ENCODE results near the gene PHF19.
A peak's percentile ranks its signal among the peaks of the same experiment; 100 is the strongest.

Gene PHF19

DNA sequence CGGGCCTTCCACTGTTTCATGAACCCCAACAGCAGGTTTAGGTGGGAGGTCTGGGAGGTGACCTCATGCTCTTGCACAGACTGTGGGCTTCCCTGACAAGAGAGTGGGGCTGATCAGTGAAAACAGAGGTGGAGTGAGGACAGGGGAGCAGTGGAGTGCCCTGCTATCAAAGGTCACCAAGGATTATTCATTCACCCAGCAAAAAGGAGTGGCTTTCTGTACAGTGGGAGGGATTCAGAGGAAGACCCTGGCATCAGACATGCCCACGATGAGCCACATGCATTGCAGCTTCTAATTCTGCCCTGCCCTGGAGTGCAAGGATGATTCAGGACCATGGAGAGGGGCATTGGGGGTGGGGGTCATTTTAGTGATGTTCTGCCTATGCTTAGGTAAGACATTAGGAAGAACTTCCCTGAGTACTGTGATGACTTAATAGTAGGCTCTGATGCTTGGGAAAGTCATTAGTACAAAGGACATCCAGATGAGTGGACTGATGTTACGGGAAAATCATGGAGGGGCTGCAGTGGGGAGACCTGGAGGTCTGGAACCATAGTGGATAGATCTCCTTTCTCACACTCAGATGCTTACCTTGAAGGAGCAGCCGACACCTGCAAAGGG lies 36.8 kb upstream of the PHF19 start:
- DNase-seq (ENCODE audit: low read depth), result no peak

DNA sequence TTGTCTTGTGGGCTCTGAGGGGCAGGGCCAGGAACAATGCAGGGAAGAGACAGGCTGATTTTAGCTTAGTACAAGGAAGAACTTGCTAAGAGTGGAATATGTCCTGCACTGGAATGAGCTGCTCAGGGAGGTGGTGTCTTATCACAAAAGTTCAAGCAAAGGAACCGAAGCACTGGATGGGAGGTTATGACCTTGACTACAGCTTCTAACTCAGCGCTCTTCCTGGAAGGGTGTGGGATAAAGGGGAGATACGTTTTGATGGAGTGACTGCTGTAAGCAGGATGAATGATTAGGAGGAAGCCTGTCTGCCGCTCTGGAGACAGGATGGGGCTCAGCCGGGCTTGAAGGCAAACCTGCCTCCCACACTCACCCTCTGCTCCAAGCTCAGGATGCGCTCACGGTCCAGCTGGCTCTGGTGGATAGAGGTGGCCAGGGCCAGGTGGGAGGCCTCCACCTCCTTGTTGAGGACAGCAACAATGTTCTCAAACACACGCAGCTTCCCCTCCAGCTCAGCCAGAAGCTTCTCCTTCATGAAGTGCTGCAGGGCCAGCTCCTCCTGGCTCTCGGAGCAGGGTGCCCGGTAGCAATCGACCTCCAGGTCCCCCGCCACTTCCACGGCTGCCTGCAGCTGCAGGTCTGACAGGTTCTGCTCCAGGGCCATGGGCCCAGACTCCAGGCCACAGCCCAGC lies 36.1 kb upstream of the PHF19 start:
- no peak for DNase-seq (ENCODE audit: low read depth)

DNA sequence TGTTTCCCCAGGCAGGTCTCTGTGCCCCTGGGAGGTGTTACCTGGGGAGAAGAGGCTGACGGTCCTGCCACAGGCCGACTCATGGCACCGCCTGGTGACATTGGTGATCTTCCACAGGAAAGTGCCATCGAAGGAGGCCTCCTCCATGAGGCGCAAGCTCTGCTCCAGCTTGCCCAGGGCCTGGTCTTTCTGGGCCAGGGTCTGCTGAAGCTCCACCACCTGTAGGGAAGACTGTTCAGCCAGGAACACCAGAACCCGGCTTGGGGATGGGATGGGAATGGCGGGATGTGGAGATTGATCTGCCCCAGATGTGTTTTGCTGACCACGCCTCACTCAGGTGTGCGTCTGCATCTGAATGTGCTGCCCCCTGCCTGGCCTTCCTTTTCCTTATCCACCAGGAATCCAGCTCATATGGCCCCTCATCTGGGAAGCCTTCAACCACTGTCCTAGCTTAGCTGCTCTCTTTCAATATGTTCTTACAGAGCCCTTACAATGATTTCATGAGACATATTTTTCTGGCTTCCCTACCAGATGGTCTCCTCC lies 34.4 kb upstream of the PHF19 start:
- DNase-seq (ENCODE audit: low read depth), result no peak

DNA sequence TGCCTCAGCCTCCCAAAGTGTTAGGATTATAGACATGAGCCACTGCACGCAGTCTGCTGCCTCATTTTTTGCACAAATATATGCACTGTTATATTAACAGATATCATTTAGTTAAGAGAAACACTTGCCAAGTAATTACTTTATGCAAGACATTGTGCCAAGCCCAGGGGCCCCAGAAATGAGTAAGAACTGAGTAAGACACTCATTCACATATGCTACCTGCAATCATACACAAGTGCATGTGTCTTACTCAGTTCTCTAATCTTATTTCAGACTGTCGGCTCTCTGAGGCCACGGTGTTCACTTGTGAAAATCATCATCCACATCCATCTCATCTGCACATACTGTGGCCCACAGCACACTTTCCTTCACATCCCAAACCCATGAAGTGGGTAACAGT lies 33.7 kb upstream of the PHF19 start:
- DNase-seq (ENCODE audit: low read depth), result no peak

DNA sequence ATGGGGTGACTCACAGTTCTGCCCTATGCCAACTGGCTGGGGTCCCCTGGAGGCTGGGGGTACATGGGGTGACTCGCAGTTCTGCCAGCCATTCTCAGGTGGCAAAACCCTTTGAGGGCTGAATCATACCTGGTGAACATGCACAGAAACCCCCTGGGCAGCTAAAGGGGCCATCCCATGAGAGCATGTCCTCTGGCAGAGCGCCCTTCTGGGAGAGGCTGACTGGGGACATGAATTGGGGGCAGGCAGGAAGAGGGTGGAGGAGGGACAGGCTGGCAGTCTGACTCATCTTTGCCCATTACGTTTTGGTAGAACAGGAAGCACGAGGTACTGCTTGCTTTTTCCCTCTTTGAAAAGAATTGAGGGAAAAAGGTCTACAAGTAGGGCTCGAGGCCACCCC lies 32.9 kb upstream of the PHF19 start:
- DNase-seq (ENCODE audit: low read depth), result no peak

DNA sequence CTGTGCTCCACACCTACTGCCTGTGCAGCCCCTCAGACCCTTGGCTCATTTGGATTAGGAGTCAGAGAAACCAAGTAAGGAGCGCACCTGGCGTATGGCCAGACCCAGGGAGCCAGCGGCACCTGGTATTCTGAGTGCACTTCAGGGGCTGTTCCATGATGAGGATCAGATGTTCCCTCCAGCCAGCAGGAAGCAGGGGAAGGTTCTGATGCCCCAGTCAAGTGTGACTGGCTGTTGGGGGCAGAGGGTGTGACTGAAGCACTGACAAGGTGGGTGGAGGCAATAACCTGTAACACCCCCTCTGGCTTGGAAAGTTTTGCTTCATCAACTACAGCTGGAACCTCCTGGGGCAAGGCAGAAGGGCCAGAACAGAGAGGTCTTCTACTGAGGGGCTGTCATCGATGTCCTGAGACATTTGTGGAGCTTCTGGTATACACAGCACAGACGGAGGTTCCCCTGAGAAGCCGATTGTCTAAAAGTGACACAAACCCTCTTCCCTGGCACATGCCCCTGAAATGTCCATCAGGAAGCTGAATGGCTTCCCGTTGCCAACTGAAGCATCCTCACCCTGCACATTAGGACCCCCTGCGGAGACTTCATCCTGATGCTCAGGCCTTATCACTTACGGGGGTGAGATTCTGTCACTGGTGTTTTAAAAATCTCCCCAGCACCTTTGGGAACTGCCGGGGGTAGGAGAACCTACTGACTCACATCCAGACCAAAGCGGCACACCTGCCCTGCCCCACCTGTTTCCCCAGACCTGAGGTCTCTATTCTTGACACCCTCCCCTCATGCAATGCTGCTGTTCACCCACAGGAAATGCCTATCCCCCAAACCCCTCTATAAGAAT lies 28.6 kb upstream of the PHF19 start:
- DNase-seq (ENCODE audit: low read depth), result no peak

DNA sequence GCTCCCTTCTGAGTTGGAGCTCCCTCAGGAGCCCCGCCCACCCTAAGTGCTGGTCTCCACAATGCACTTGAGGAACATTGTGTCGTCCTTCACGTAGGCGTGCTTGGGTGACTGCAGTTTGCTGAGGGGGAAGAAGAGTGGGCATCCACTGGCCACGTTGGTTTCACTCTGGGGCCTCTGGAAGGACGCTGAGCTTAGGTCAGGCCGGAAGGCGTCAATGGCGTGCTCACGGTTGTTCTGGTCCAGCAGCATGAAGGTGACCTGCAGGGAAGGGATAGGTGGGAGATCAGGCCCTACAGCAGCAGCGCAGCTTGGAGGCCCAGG lies 28.0 kb upstream of the PHF19 start:
- DNase-seq (ENCODE audit: low read depth), result no peak

DNA sequence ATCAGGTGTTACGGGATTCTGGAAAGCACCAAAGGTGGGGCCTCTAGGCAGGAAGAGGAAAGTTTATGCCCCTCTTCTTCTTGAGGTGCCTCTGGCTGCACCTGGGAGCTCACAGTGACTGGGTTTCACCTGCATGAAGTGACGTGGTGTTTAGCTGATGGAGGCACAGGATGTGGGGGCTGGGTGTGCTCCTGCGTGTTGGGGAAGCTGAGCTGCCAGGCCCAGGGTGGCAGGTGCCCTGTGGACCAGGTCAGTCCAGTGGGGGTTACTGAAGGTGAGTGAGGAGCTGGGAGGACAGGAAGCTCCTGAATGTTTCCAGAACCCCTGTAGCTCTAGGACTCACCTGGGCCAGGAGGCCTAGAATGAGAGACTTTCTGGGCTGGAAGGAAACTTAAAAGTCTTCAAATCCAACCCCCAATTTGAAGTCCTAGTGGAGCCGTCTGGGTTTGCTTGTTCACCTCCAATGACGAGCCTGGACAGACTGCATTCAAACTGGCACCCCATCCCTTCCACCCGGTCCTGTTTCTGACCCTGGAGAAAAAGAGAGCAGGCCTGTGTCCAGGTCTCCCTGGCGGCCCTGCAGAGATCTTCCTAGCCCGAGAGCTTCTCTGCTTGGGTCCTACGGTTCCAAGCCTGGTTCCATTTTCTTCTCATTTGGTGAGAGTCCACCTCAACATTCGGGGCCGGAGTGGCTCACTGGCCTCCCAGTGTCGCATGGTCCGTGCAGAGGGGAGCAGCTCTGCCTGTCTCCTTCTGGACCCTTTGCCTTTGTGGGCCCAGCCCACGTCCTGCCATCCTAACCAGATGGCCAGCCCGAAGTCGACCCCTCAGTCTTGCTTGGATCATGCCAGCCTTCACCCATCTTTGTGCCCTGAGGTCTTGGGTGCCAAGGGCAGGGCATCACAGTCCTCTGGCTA lies 27.3 kb upstream of the PHF19 start:
- DNase-seq (ENCODE audit: low read depth), result no peak

DNA sequence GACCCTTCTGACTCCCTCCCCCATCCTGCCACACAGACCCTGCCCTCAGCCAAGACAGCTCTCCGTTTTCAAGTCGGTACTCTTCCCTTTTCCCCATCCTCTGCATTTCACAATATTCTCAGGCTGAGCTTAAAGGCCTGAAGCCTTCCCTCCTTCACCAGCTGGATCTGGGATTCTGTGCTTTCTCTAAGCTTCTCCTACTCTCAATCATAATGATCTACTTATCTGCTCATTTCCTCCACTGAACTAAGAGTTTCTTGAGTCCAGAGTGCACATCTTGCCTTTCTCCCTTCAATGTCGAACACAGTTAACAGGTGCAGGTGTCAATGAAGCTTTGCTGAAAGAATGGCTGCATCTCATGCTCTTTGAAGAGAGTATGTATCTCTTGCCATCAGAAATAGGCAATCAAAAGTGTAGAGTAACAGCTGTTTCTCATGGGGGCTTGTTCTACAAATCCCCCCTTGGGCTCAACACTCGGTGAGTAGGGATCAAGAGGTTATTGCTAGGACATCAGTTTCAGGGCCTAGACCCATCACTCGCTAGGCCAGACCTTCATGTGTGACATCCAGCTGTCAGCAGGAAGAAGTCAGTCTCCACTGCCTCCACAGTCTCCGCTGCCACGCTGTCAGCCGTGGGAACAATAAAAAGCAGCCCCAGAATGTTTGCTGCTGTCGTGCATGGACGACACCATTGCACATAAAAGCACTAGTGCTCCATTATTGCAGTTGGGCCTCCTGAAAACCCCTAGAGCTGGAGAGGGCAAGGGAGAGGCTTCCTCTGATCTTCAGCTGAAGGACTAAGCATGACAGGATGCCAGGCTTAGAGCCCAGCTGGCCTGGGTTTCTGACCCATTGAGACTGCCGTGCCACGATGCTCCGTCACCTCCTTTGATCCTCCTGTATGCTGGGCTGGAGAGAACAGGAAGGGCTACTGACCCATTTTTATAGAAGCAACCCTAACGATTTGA lies 25.9 kb upstream of the PHF19 start:
- no peak for DNase-seq (ENCODE audit: low read depth)

DNA sequence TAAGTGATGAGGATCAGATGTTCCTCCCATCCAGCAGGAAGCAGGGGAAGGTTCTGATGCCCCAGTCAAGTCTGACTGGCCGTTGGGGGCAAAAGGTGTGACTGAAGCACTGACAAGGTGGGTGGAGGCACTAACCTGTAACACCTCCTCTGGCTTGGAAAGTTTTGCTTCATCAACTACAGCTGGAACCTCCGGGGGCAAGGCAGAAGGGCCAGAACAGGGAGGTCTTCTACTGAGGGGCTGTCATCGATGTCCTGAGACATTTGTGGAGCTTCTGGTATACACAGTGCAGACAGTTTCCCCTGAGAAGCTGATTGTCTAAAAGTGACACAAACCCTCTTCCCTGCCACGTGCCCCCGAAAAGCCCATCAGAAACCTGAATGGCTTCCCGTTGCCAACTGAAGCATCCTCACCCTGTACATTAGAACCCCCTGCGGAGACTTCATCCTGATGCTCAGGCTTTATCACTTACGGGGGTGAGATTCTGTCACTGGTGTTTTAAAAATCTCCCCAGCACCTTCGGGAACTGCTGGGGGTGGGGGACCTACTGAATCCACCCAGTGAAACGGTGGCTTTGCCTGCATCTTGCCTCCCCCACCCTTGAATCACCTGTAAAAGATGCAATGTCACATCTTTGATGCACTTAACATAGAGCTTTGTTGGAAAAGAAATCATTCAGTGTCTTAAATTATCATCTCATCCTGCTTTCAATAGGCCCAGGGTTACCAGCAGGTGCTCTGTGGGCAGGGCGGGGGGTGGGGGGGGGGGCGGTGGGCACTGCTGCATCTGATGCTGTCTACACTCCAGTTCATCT lies 25.0 kb upstream of the PHF19 start:
- no peak for DNase-seq (ENCODE audit: low read depth)

DNA sequence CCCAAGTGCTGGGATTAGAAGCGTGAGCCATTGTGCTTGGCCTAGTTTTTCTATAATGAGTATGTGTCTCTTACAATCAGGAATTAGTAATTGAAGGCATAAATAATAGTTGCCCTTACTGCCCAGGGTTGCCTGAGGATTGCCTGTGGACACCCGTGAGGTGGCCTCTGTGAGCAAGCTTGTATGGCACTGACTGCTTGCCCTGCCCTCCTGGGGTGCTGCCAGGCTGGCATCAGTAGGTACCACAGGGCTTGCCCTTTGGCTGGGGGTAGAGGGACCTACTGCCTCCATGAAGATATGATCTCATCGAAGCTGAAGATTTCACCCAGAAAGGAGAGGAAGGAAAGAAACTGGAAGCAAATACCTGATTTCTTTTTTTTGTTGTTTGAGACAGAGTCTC lies 23.8 kb upstream of the PHF19 start:
- DNase-seq (ENCODE audit: low read depth), result no peak

DNA sequence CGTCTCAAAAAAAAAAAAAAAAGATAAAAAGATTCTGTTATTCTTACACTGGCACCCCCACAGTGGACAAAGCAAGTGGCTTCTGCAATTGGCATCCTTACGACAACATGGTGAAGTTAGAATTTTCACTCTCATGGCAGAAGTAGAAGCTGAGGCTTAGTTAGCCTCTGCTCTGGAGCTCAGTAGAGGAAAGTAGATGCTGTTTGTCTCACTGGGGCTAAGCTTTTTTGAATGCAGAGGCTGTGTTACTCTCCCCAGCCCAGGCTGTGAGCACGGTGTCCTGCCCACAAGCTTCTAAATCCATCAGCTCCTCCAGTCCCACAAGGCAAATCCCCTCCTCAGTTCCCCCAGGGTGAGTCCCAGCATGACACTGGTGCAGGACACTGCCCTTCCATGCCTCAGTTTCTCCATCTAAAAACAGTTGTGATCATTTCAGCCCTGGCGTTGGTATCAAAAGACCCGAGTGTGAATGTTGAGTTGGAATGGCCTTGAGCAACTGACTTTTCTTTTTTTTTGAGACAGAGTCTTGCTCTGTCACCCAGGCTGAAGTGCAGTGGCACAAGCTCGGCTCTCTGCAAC lies 22.6 kb upstream of the PHF19 start:
- DNase-seq (ENCODE audit: low read depth), result no peak

DNA sequence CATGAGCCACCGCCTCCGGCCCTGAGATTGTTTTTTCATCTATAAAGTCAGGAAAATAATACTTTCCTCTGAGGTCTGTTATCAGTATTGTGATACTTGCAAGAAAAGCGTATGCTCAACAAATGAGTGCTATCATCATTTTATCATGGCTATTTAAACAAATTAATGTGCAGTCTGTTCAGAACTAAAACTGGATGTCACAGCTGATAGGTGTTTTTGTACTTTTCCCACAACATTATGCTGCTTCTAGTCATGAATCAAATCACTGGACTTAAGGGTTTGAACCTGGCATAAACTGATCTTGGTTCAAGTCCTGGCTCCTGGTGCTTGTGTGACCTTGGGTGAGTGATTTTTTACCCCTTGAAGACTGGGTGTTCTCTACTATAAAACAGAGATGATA lies 21.4 kb upstream of the PHF19 start:
- DNase-seq (ENCODE audit: low read depth), result no peak

DNA sequence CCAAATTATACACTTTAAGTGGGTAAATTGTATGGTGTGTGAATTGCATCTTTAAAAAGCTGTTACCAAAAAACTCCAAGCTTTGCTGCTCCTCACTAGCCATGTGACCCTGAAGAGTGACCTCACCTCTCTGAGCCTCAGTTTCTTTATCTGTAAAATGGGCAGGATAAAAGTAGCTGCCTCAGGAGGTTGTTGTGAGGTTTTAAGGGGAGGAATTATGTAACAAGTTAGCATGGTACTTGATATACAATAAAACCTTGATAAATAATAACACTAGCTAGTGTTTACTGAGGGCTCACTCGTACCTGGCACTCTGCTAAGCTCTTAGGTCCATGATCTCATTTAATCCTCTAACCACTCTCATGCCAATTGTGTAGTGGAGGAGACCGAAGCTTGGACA lies 19.0 kb upstream of the PHF19 start:
- DNase-seq (ENCODE audit: low read depth), result no peak

DNA sequence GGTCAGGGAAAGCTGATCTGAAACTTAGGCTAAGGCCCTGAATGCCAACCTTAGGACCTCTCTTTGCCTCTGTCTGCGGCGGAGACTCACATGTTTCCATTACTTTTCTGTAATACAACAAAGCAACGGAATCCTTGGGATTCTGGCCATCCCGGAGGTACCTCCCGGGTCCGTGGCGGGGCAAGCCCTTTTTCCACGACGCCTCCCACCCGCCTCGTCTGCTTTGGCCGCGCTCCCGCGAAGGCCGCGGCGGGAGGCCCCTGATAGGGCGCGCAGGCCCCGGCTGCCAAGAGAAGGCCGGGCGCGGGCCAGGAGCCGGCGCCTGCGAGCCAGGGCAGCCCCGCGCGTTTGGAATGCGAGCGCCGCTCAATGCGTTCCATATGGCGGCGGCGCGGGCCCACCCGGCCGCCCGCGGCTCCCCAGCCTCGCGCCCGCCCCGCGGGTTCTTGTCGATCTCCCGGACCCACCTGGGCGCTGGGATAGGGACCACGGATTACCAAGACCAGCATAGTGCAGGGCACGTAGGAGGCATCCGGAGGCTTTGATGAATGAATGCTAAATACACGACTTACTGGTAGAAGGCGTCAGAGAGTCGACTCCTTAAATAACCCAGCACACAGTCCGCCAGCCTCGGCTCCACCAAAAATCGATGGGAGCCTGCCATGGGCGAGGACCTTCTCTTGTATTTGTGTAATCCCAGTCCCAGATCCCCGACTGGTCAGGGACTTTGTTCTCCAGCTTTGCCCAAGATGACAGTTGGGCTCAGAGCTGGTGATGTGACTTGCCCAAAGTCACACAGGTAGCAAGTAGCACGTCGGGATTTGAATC lies 17.5 kb upstream of the PHF19 start:
- DNase-seq (ENCODE audit: low read depth), result no peak

DNA sequence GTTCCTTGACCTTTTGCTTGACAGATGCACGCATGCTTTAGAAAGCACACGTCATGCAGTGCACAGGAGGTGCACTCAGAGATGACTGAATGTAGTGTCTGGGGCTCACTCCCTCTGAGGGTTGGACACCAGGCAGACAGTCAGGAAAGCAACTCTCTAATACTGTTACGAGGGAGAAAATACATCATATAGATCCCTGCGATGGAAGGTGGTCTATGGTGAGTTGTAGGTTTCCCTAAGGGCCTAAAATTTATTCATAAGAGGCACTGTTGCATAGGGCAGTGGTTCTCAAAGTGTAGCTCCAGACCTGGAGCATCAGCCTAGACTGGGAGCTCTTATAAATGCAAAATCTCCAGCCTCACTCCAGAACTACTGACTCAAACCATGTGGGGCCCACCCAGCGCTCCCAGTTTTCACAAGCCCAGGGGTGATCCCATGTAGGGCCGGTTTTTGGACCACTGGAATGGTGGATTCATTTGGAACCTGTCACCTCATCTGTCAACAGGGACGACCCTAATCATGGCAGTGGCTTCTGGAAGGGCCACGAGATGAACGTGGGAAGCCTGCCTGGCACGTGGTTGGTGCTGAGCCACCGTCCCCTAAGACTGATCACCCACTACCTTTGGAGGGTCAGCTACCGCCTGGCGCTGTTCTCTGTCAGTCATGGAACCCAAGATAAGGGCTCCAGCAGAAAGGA lies 16.8 kb upstream of the PHF19 start:
- no peak for DNase-seq (ENCODE audit: low read depth)

DNA sequence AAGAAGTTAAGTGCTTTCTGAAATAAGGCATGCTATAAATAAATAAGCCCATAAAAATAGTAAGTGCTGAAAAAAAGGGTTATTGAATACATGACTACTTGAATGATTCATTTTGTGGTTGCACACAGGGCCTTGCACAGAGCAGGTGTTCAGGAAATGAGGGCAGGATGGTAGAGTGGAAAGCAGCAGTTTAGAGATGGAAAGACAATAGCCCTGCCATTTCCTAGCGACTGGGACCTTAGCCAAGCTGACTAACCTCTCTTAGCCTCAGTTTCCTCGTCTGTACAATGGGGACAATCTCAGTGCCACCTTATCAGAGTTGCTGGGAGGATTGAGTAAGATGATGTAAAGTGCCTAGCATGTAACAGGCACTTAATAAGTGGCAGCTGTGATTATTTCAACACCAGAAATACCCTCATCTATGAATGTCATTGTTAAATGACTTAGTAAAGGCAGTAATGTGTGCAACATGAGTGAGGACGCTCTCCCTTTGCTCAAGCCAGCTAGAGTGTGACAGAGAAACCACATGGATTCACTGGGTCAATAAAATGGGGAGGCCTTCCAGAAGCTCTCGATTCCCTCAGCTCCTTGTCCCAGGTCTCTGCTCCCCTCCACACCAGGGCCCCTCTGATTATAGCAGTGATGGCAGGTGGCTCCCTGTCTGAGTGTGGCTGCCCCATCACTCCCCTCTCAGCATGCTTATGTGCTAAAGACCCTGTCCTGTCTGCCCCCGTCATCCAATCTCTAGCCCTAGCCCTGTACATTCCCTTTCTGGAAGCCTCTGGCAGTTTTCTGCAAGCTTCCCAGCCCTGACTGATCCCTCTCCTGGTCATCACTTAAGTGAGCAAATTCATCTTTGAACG lies 16.0 kb upstream of the PHF19 start:
- DNase-seq (ENCODE audit: low read depth), result peak; percentile 79

Data from non-pigmented ciliary epithelial cell (primary cell).